SK-N-MC (cell line): Measurements from ENCODE around the gene DERL3.
A peak's percentile ranks its signal among the peaks of the same experiment; 100 is the strongest.

Source experiments
- EZH2 ChIP-seq: fragments of 200-600 bp; sonication (generic); IDR thresholded peaks from one replicate; pipeline ENCODE4 v1.6.1; 2017; ENCODE audit warnings: antibody characterized with exemption
- FOXP2 ChIP-seq: optimal IDR thresholded peaks from 2 replicates; pipeline ENCODE3; 2011; ENCODE audit warnings: mild to moderate bottlenecking, moderate library complexity; ENCODE audit not compliant: insufficient read depth; ENCODE audit errors: extremely low read length, control extremely low read depth
- POLR2AphosphoS5 ChIP-seq: IDR thresholded peaks from 2 replicates; pipeline ENCODE4 v1.6.1; 2012; ENCODE audit warnings: mild to moderate bottlenecking, low read depth, low read length, borderline replicate concordance

- 0 out of 2 replicates have a peak, but pooled peaks have one; percentile 27 for TF ChIP-seq POLR2AphosphoS5
- TF ChIP-seq FOXP2 = no peak
- TF ChIP-seq EZH2 = no peak
These were observed at the start of gene DERL3 for GRCh38 chr22:23838681-23839468.
